ENCODE measurements around the gene VPS51. TPM values are rescaled to one million over a fixed set of nuclear protein-coding genes. Genes with fewer than 3 reads are reported as not detected.

Gene VPS51
- total RNA-seq, 4 donors from 2014 or later, result 96.1 to 447 (median 140) TPM

GRCh38 chr11:65055538-65055937, 40.5 kb upstream of the VPS51 start:
- no peak for DNase-seq
- intact Hi-C loops (cut with DNase I; ENCODE audit: low total_unique reads), result no loop called here
- Histone ChIP-seq H3K27me3 (no peaks in the 10 kb centered on the region), H3K4me1 (no peaks in the 10 kb centered on the region), H3K9me3 (no peaks in the 10 kb centered on the region), H3K36me3 (no peaks in the 10 kb centered on the region), H3K27ac (no peak overlapping the region), H3K4me3 (no peak overlapping the region)
- TF ChIP-seq POLR2A (IDR thresholded peaks at IDR 0.05) (no peak), CTCF (IDR thresholded peaks at IDR 0.05) (no peak)

- no peaks in the 10 kb centered on the region for H3K27me3 ChIP-seq
- no peaks in the 10 kb centered on the region for H3K4me1 ChIP-seq
- H3K9me3 ChIP-seq, result no peaks in the 10 kb centered on the region
- H3K4me3 ChIP-seq, result no peak overlapping the region
- TF ChIP-seq POLR2A (IDR thresholded peaks at IDR 0.05) (no peak), CTCF (IDR thresholded peaks at IDR 0.05) (no peak)
- H3K27ac ChIP-seq, result no peak overlapping the region
- intact Hi-C loops (cut with DNase I; ENCODE audit: low total_unique reads), result no loop called here
- no peaks in the 10 kb centered on the region for H3K36me3 ChIP-seq
- DNase-seq, result no peak
Observed at GRCh38 chr11:65056999-65057398, 39.0 kb upstream of the VPS51 start.

- DNase-seq, result no peak
- intact Hi-C loops (cut with DNase I; ENCODE audit: low total_unique reads), result no loop called here
Observed at GRCh38 chr11:65057526-65057925, 38.5 kb upstream of the VPS51 start.

GRCh38 chr11:65058012-65058411, 38.0 kb upstream of the VPS51 start:
- intact Hi-C loops (cut with DNase I; ENCODE audit: low total_unique reads), result no loop called here
- no peaks in the 10 kb centered on the region for H3K4me1 ChIP-seq
- H3K36me3 ChIP-seq, result no peaks in the 10 kb centered on the region
- no peak overlapping the region for H3K27ac ChIP-seq
- no peaks in the 10 kb centered on the region for H3K9me3 ChIP-seq
- H3K27me3 ChIP-seq, result no peaks in the 10 kb centered on the region
- DNase-seq, result no peak
- H3K4me3 ChIP-seq, result no peak overlapping the region
- TF ChIP-seq POLR2A (IDR thresholded peaks at IDR 0.05), result no peak
- no peak for TF ChIP-seq CTCF (IDR thresholded peaks at IDR 0.05)

More at GRCh38 chr11:65057526-65057925, 38.5 kb upstream of the VPS51 start:
- H3K36me3 ChIP-seq, result no peaks in the 10 kb centered on the region
- no peaks in the 10 kb centered on the region for H3K9me3 ChIP-seq
- H3K27ac ChIP-seq, result no peak overlapping the region
- no peak for TF ChIP-seq POLR2A (IDR thresholded peaks at IDR 0.05)
- TF ChIP-seq CTCF (IDR thresholded peaks at IDR 0.05), result no peak
- H3K4me1 ChIP-seq, result no peaks in the 10 kb centered on the region
- no peak overlapping the region for H3K4me3 ChIP-seq
- H3K27me3 ChIP-seq, result no peaks in the 10 kb centered on the region

- no peak within 1 kb of the TSS for H3K4me3 ChIP-seq
- intact Hi-C loops (cut with DNase I; ENCODE audit: low total_unique reads), result no loop called here
- no peak within 1 kb of the TSS for H3K27ac ChIP-seq
- TF ChIP-seq POLR2A (IDR thresholded peaks at IDR 0.05) (no peak), CTCF (IDR thresholded peaks at IDR 0.05) (no peak)
- H3K4me1 ChIP-seq, result no peaks in the 10 kb centered on the region
- H3K27me3 ChIP-seq, result no peaks in the 10 kb centered on the region
- DNase-seq, result no peak
- H3K36me3 ChIP-seq, result no peaks in the 10 kb centered on the region
- no peaks in the 10 kb centered on the region for H3K9me3 ChIP-seq
Observed at GRCh38 chr11:65058419-65059054, 37.5 kb upstream of the VPS51 start, which contains the start of gene NAALADL1. Gene NAALADL1 (minus strand): TSS chr11:65058553. CDS start chr11:65058521, 32 bp downstream.
